ENCODE data around the gene IL1B. TPM values are rescaled to one million over a fixed set of nuclear protein-coding genes. Genes with fewer than 3 reads are reported as not detected.
"Not testable (repeated sequence)": the region's sequence is repeated elsewhere in the genome, so short reads cannot be mapped to it uniquely, and the experiment has no call there.

The IL1B gene
- total RNA-seq, 2 experiments from 2014 or later = not detected

- no peaks in the 10 kb centered on the region for H3K9me3 Mint-ChIP-seq
- no peak for DNase-seq
- no peaks in the 10 kb centered on the region for H3K36me3 Mint-ChIP-seq
- peaks cover 29% of the 10 kb centered on the region for H3K27me3 Mint-ChIP-seq
- no peak overlapping the region for H3K27ac Mint-ChIP-seq
- H3K4me1 Mint-ChIP-seq = peaks cover 9% of the 10 kb centered on the region
- no peak overlapping the region for H3K4me3 Mint-ChIP-seq
These were observed 930 bp downstream of the IL1B start for GRCh38 chr2:112835536-112836162.

DNA sequence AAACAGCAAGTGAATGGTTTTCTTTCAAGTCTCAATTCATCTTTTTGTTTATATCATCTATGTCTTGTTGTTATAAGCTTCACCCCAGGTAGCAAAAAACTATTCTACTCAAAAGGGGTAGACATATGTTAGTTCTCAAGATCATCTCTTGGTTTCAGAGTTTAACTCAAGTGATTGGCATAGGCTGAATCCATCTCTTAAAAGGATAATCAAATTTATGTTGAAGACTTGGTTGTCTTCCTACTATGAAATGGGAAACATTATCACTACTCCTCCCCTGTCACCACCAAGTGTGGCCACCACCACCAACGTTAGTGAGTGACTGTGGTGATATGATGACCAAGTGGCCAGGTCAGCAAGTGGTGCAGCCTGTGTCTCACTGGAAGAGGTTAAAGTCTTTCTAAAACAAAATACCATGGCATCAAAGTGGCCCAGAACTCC is 1.5 kb downstream of the IL1B start:
- Mint-ChIP-seq H3K27ac (no peak overlapping the region), H3K9me3 (no peaks in the 10 kb centered on the region), H3K36me3 (no peaks in the 10 kb centered on the region), H3K27me3 (peaks cover 24% of the 10 kb centered on the region), H3K4me1 (peaks cover 9% of the 10 kb centered on the region), H3K4me3 (no peak overlapping the region)
- no peak for DNase-seq

DNA sequence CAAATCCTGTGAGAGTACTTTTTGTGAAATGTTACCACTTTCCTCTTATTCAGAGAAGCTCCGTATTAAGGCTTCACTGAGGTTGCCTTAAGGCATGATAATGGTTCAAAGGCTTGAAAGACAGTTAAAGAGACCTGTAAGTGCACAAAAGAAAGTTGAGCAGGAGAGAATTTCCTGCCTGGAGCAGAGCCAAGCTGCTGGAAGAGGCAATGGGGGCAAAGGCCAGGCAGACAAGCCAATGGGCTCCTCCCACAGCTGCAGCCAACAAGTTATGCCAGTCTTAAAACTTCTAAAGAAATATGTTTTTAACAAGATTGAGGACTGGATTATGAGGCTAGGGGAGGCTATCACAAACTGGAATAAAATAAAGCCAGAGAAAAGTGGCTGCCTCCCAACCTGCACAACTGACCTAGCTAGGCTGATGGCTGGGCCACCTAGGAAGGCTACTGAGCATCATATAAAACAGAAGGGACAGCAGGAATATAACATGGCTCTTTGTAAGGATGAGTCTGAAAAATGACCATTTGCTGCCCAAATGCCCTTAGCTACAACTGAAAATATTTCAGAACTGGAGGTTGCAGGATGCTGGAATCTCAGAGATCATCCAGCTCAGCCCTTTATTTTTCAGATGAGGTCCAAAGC is 2.1 kb downstream of the IL1B start:
- no peak for DNase-seq
- H3K36me3 Mint-ChIP-seq = no peaks in the 10 kb centered on the region
- H3K4me3 Mint-ChIP-seq = no peak overlapping the region
- H3K27me3 Mint-ChIP-seq = peaks cover 18% of the 10 kb centered on the region
- H3K27ac Mint-ChIP-seq = no peak overlapping the region
- H3K9me3 Mint-ChIP-seq = no peaks in the 10 kb centered on the region
- H3K4me1 Mint-ChIP-seq = peaks cover 9% of the 10 kb centered on the region

GRCh38 chr2:112833976-112834375 is 2.6 kb downstream of the IL1B start:
- no peaks in the 10 kb centered on the region for H3K9me3 Mint-ChIP-seq
- no peaks in the 10 kb centered on the region for H3K36me3 Mint-ChIP-seq
- H3K4me3 Mint-ChIP-seq = no peak overlapping the region
- H3K27me3 Mint-ChIP-seq = peaks cover 13% of the 10 kb centered on the region
- no peak for DNase-seq
- H3K27ac Mint-ChIP-seq = no peak overlapping the region
- peaks cover 6% of the 10 kb centered on the region for H3K4me1 Mint-ChIP-seq

GRCh38 chr2:112833639-112833931 is 3.0 kb downstream of the IL1B start:
- H3K27me3 Mint-ChIP-seq, H3K4me1 Mint-ChIP-seq, H3K9me3 Mint-ChIP-seq, H3K27ac Mint-ChIP-seq, DNase-seq, H3K36me3 Mint-ChIP-seq, H3K4me3 Mint-ChIP-seq: not testable (repeated sequence)

DNA sequence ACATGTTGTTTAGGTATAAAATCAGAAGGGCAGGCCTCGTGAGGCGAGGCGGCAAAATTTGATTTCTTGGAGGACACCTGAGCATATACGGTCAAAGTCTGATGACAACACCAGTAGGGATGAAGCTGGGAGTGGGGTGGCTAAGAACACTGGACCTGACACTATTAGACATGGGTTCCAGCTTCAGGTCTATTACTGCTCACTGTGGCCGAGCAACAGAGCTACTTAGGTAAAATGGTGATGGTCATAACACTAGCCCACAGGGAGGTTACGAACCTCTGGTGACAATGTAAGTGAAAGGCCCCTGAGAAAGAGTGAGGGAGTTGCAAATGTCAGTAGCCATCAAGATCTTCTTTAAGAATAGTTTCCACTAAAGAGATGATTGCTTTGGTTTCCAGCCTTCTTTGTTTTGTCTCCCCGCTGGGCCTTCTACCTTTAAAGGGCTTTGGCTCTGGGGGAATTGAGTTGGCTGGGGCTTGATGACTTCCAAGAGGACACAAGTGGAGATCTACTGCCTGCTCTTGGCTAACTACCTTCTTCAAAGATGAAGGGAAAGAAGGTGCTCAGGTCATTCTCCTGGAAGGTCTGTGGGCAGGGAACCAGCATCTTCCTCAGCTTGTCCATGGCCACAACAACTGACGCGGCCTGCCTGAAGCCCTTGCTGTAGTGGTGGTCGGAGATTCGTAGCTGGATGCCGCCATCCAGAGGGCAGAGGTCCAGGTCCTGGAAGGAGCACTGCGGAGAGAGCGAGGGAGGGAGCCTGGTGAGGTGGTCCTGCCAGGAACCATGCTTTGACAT is 3.5 kb downstream of the IL1B start:
- Mint-ChIP-seq H3K4me1 (peaks cover 4% of the 10 kb centered on the region), H3K36me3 (no peaks in the 10 kb centered on the region), H3K27me3 (peaks cover 3% of the 10 kb centered on the region), H3K9me3 (no peaks in the 10 kb centered on the region), H3K27ac (no peak overlapping the region), H3K4me3 (no peak overlapping the region)
- no peak for DNase-seq

DNA sequence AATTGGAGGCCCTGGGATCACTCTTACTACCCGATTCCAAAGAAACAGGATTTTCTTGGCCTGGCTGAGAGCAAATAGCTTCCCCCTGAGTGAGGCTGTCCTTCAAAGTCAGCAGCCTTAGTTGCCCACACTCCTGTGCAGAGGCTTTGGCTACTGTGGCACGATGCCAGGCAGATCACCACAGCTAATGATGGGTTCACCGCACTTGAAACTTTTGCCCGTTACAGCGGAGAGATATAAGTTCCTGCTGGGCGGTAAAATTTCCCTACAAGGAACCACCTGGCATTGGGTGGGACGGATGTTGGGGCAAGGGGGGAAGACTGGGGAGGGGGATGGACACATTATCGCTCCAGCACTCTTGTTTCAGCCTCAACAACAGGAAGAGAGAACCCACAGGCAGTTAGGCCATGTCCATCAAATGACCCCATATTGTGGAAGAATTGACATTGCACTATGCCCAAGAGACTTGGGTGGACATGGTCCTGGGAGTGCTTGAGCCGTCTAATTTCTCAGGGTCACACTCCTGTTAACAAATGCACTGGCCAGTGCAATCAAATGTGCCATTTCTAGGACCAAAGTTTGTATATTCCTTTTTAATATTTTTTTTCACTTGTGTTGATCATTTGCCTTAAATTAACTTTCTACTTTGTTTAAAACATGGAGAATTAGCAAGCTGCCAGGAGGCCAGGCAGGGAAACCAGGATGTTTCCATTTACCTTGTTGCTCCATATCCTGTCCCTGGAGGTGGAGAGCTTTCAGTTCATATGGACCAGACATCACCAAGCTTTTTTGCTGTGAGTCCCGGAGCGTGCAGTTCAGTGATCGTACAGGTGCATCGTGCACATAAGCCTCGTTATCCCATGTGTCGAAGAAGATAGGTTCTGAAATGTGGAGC is 4.4 kb downstream of the IL1B start:
- Mint-ChIP-seq H3K9me3 (no peaks in the 10 kb centered on the region), H3K4me1 (peaks cover 4% of the 10 kb centered on the region), H3K4me3 (no peak overlapping the region), H3K36me3 (no peaks in the 10 kb centered on the region), H3K27me3 (peaks cover 5% of the 10 kb centered on the region), H3K27ac (no peak overlapping the region)
- no peak for DNase-seq

DNA sequence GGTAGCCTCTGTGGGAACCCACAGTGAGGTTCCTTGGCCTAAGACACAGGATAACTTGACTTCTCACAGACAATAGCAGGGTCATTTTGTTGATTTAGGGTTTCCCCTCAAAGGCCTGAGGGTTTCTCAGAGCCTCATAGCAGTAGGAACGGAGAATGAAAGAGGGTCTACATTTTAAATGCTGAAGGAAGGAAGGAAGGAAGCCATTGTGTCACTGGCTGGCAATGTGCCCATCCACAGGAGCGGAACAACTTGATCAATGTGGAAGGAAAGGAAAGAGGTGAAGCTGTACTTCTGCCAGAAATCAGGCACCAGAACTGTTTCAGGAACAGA is 5.1 kb downstream of the IL1B start:
- Mint-ChIP-seq H3K4me3 (no peak overlapping the region), H3K36me3 (no peaks in the 10 kb centered on the region), H3K27me3 (peaks cover 5% of the 10 kb centered on the region), H3K4me1 (peaks cover 4% of the 10 kb centered on the region), H3K9me3 (no peaks in the 10 kb centered on the region), H3K27ac (no peak overlapping the region)
- DNase-seq = no peak

DNA sequence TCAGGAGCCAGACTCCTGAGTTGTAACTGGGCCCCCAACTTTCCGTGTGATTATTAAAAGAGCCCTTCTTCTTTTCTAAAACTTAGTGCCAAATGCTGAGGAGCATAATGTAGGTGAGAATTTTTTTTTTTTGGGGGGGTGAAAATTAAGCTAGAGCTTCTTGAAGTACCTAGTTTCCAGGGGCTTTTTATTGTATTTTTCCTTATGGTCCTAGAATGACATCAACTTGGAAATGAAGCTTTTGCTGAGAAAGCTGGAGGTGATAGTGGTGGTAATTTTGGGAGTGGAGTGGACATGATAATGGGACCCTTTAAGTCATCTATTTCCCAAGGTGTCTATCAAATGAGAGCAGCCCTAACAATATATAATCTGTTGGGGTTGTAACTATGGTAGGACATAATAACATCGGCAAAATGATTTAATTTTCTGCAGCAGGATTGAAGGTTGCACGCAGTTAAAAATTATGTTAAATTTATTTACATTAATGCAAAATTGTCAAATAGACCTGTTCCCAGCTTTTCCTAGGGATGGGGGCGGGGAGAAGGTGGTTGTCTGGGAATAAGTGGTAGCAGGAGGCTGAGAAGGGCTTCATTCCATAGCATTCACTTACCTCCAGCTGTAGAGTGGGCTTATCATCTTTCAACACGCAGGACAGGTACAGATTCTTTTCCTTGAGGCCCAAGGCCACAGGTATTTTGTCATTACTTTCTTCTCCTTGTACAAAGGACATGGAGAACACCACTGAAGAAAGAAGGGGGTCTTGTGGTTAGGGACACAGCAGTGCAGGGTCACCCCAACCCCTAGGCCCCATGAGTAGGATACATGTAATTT is 5.7 kb downstream of the IL1B start:
- Mint-ChIP-seq H3K36me3 (no peaks in the 10 kb centered on the region), H3K27ac (no peak overlapping the region), H3K4me1 (peaks cover 4% of the 10 kb centered on the region), H3K4me3 (no peak overlapping the region), H3K27me3 (peaks cover 5% of the 10 kb centered on the region), H3K9me3 (no peaks in the 10 kb centered on the region)
- DNase-seq = no peak

DNA sequence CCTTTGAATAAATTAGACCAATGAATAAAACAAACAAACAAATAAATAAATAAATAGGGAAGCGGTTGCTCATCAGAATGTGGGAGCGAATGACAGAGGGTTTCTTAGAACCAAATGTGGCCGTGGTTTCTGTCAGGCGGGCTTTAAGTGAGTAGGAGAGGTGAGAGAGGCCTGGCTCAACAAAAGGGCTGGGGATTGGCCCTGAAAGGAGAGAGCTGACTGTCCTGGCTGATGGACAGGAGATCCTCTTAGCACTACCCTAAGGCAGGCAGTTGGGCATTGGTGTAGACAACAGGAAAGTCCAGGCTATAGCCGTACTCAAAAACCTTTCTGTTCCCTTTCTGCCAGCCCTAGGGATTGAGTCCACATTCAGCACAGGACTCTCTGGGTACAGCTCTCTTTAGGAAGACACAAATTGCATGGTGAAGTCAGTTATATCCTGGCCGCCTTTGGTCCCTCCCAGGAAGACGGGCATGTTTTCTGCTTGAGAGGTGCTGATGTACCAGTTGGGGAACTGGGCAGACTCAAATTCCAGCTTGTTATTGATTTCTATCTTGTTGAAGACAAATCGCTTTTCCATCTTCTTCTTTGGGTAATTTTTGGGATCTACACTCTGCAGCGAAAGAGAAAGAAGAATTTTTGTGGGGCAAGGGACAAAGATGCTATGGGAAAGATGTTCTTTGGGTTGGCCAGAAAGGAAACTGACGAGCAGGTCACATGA is 6.5 kb downstream of the IL1B start:
- DNase-seq = no peak
- H3K27ac Mint-ChIP-seq = no peak overlapping the region
- peaks cover 4% of the 10 kb centered on the region for H3K4me1 Mint-ChIP-seq

DNA sequence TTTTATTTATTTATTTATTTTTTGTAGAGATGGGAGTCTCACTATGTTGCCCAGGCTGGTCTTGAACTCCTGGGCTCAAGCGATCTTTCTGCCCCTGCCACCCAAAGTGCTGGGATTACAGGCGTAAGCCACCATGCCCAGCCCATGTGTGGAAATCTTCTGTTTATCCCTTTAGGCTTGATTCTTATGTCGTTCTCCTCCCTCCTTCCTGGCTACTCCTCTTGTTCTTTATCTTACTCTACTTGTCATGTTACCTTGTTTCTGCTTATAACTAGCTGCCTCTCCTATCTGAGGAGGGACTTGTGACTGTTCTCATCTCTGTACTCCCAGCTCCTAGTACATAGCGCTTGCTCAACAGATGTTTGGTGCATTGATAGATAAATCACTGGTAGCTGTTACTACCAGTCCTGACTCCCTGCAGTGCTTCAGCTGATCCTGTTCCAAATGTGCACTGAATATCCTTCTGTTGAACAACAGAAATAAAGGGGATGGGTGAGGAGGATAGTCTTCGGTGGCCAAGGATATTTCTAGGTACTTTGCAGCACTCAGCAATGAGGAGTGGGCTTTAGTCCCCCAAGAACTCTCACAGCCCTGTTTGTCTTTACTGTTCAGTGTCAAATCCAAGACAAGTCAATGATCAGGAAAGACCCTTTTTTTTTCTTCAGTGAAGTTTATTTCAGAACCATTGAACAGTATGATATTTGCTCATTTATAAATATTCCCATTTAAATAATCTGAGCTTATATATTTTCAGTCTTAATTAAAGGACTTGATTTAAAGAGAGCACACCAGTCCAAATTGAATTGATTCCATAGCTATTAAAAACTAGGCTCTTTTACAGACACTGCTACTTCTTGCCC is 7.2 kb downstream of the IL1B start:
- Mint-ChIP-seq H3K27ac (no peak overlapping the region), H3K9me3 (no peaks in the 10 kb centered on the region), H3K4me3 (no peak overlapping the region), H3K27me3 (peaks cover 5% of the 10 kb centered on the region), H3K4me1 (peaks cover 7% of the 10 kb centered on the region), H3K36me3 (no peaks in the 10 kb centered on the region)
- no peak for DNase-seq

More for the DNA sequence above, 6.5 kb downstream of the IL1B start:
- Mint-ChIP-seq H3K27me3 (peaks cover 5% of the 10 kb centered on the region), H3K4me3 (no peak overlapping the region), H3K36me3 (no peaks in the 10 kb centered on the region), H3K9me3 (no peaks in the 10 kb centered on the region)

DNA sequence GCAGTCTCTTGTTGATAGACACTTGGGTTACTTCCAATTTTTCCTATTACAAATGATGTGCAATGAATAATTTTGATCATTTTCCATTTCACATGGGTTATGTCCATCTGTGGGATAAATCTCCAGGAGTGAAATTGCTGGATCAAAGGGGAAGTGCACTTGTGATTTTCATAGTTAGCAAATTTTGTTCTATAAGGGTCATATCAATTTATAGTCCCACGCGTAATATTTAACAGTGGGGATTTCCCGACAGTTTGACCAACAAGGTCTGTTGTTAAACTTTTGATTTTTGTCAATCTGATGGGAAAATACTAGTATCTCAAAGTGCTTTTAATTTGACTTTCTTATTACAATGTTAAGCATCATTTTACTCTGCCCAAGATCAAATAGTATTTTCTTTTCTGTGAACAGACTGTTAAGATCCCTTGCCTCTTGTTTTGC is 8.3 kb downstream of the IL1B start:
- H3K9me3 Mint-ChIP-seq = no peaks in the 10 kb centered on the region
- peaks cover 7% of the 10 kb centered on the region for H3K4me1 Mint-ChIP-seq
- peaks cover 7% of the 10 kb centered on the region for H3K27me3 Mint-ChIP-seq
- DNase-seq = no peak
- no peak overlapping the region for H3K27ac Mint-ChIP-seq
- H3K36me3 Mint-ChIP-seq = no peaks in the 10 kb centered on the region
- no peak overlapping the region for H3K4me3 Mint-ChIP-seq

DNA sequence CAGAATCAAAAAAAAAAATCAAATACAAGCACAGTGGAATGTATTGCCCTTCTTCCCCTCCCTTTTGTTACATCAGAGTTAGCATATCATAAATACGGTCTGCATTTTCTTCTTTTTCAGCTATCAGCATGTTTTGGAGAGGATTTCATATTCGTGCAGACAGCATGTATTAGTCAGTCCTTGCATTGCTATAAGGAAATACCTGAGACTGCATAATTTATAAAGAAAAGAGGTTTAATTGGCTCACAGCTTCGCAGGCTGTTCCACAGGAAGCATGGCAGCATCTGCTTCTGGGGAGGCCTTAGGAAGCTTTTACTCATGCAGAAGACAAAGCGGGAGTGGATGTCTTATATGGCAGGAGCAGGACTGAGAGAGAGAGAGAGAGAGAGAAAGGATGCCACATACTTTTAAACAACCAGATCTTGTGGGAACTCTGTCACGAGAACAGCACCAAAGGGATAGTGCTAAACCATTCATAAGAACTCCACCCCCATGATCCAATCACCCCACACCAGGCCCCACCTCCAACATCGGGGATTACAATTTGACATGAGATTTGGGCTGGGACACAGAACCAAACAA is 8.9 kb downstream of the IL1B start:
- Mint-ChIP-seq H3K36me3 (no peaks in the 10 kb centered on the region), H3K27ac (no peak overlapping the region), H3K9me3 (no peaks in the 10 kb centered on the region), H3K27me3 (peaks cover 9% of the 10 kb centered on the region), H3K4me1 (peaks cover 7% of the 10 kb centered on the region), H3K4me3 (no peak overlapping the region)
- DNase-seq = no peak
